ENCODE data around the gene MSL1.
A peak's percentile ranks its signal among the peaks of the same experiment; 100 is the strongest.

- no peak for TF ChIP-seq CTCF (IDR thresholded peaks at IDR 0.05)
- TF ChIP-seq POLR2A (IDR thresholded peaks at IDR 0.05): peak in 1 of 2 donors; percentile 14
These were observed 14.1 kb upstream of the MSL1 start for GRCh38 chr17:40107522-40108174.

Data from Peyer's patch (tissue), 4 donors.